HG03064 (cell line): ENCODE data around the gene GP2.
"Not testable (repeated sequence)": the region's sequence is repeated elsewhere in the genome, so short reads cannot be mapped to it uniquely, and the experiment has no call there.

Experiments
- ATAC-seq: cut with Tn5 transposase; IDR thresholded peaks from one replicate; pipeline ENCODE4 v1.9.1; 2021; ENCODE audit warnings: low read depth; ENCODE audit not compliant: unreplicated experiment

Gene GP2

DNA sequence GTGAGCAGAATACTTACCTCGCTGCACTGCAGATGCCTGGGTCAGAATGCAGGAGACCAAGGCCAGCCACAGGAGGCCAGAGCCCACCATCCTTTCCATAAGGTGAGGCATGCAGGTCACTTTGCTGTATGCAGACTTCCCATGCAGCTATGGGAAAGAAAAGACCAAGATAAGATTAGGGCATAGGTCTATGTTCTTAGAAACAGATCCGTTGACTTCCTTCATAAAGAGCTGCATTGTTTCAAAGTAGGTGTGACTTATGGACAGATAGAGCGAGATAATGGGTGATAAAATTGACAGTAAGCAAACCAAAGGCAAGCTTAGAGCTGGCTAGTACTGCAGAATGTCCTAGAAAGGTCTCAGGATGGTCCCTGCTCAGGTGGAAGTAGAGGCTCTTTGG is 992 bp downstream of the GP2 start:
- no peak for ATAC-seq

DNA sequence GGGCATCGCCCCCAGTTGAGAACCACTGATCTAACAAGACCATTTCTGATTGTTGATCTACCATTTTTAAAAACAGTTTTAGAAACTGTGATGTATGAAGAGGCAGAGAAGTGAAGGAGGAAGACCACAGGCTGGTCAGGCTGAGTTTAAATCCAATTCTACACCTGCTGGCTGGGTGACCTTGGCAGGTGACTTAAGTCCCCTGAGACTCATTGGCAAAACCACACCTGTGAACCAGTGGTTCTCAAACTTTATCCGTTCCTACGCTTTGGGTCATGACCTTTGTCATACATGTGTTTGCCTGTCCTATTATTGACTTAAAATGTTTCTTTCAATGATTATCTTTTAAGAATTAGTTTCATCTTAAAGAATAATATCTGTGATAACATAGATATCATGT is 2.3 kb downstream of the GP2 start:
- no peak for ATAC-seq

DNA sequence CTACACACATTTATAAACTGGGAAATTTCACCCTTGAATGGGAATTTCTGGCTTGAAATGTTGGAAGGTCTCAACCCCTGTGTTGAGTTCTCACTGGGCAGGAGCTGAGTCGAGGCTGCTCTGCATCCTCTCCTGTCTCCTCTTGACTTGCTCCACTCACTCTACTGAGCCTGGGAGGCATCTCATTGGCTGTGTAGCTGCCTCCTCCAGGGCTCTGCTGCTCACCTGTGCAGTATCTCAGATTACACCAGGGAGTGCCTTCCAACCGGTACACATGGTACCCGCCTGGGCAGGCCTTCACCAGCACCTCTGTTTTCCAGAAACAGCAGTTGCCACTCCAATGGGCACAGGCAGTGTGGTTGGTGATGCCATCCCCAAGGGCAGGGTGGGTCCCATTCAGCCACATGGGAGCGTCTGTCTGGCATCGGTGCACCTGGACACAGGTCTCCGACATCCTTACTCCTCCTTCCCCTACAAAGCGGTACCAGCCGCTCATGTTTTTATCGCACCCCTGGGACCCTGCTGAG is 3.7 kb downstream of the GP2 start:
- ATAC-seq = no peak

DNA sequence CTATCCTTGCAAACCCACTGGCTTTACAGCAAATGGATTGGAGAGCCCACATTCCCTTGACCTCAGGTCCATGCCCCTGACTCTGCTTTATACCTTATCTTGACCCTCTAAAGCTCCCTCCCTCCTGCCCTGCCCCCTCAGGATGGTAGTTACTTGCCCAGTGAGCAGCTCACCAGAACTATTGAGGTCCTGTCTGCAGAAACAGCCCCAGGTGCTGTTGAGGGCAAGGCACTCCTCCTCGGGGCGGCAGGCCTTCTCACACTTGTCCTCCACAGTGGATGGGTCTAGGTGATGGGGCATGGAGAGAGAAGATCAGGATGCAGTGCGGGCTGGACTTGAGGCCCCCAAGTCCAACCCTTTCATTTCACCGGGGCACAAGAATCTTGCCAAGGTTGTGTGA is 4.6 kb downstream of the GP2 start:
- ATAC-seq = no peak

DNA sequence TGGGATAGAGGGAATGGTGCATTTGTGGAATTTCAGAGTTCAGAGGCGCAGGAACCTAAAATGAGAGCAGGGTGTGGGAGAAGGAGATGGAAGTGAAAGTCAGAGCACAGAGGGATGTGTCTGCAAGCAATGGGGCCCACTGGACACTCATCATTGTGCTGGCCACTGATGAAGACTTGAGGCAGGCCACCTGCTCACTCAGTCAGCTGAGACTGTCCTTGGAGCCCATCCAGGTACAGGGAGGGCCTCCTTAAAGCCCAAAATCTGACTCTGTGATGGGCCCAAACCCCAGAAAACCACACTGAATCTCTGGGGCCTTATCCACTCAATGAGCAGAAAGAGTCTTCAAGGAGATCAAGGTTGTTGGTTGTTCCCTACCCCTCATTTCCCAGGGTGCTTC is 5.6 kb downstream of the GP2 start:
- no peak for ATAC-seq

DNA sequence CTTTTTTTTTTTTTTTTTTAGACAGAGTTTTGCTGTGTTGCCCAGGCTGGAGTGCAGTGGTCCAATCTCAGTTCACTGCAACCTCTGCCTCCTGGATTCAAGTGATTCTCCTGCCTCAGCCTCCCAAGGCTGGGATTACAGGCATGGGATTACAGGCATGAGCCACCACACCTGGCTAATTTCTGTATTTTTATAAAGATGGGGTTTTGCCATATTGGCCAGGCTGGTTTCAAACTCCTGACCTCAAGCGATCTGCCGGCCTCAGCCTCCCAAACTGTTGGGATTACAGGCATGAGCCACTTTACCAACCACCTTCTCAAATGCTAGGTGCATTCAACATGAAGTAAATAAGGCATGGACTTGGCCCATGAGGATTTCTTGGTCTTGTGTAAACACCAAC is 6.3 kb downstream of the GP2 start:
- not testable (repeated sequence) for ATAC-seq

DNA sequence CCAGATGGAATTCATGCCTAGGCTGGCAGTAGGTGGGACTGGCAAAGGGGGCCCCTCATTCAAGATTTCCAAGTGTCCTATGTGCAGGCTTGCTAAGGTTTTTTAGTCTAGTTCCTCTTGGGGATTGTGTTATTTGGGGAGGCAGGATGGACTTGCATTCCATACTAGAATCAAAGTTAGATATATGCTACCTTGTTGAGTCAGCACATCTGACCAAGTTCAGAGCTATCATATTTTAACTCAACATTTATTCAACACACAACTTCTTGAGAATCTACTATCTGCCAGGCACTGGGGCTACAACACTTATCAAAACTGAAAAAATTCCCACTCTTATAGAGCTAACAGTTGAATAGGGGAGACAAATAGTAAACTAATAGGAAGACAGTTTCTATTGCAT is 6.7 kb downstream of the GP2 start:
- ATAC-seq = no peak

DNA sequence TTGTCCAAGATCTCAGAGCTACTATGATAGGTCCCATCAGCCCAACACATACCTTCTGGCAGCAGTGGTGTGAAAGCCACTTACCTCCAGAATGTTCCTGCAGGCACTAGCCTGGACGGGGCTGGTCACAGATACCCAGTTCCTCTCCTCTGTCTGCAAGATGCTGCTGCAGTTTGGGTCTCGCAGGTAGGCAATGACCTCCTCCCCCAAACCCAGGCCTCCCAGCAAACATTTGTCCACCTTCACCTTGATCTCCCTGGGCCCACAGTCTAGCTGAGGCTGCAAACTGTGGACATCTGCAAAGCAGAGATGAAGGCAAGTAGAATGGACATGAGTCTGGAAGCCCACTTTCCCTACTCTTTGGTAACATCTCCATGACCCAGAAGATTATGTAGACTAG is 7.1 kb downstream of the GP2 start:
- no peak for ATAC-seq

DNA sequence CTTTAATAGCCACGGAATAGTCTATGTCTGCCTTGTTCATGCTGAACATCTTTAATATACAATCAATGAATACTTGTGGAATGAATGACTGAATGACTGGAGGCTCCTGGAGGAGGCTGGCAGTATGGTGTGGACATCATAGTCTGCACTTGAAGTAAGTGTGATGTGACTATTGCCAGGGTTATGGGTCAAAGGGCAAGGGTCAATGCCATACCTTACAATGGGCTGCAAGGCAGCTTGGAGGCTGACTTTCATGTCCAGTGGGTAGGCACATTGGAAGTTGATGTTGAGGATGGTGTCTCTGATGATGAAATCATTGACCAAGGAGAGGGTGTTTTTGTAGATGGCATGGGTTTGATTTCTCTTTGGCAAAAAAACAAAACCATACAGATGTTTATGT is 7.9 kb downstream of the GP2 start:
- no peak for ATAC-seq

DNA sequence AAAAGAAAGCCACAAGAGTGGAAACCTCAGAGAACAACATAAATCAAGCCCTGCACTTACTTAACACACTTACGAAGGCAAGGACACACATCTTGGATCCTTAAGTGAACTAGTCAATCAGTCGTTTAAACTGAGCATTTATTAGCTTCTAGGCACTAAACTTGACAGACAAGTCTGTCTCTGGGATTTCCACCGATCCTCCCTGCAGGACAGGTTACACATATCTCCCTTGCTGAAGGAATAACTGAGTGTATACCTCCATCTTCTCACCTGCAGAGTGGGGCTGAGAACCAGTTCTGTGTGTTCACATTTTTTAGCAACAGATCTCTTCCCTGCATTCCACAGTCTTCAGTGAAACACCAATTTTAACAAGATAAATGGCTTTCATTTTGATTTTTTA is 8.9 kb downstream of the GP2 start:
- no peak for ATAC-seq

DNA sequence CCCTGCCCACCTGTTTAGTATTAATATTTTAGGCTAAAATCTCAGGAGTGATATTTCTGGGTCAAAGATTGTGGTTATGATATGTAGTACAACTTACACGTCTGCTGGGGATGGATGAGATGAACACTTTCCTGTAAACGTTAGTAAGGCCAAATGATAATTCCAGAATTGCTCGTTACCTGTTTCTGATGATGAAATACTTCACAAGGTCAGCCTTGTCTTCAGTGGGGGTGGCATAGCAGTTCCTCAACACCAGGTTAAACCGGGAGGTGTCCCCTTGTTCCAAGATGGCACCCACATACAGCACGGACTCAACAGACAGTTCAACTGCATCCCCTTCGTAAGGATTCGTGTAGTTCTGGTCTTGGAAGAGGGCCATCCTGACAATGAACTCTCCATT is 9.3 kb downstream of the GP2 start:
- ATAC-seq = no peak

DNA sequence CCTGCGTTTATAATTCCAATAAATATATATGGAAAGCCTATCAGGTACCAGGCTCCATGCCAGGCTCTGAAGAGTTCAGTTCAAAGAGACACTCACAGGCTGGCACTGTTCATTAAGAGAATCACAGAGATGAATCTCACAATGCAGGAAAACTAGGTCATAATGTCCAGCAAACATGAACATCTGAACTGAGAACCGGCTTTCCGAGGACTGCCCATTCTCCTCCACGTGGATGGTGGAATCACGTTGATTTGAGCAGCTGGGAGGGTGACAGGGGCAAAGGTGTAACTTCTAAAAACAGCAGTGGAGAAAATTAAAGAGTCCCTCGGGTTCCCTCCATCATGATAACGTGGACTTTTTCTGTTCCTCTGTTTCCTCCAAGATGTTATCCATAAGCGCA is 10.2 kb downstream of the GP2 start:
- no peak for ATAC-seq

DNA sequence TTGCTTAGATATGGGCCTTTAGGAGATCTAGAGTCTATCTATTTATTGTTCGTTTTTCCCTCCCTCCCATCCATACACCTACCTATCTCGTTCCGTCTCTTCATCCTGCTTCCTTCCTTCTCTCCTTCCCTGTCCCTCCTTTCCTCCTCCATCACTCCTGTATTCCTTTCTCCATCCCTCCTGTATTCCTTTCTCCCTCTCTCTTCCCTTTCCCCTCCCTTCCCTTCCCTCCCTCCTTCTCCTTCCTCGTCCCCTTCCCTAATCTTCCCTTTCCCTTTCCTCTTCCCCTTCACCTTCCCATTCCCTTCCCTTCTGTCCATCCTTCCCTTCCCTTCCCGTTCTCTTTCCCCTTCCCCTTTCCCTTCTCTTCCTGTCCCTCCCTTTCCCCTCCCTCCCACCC is 10.6 kb downstream of the GP2 start:
- no peak for ATAC-seq

DNA sequence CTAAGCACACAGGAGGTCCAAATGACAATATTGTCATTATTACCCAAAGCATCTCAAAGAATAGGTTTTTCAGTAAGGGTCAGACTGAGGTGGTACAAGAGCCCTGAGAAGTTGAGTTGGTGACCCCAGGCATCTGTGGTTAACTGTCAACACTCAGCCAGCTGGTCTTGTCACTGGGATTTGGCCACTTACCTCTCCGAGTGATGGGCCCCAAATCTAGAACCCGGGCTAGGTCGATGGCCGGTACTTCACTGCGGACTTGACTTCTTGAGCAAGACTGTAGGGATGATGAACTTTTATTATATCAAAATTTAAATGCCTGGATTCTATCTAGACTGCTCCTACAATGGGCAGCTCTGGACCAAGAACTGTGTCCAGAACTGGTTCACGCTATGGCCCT is 11.5 kb downstream of the GP2 start:
- ATAC-seq = no peak

DNA sequence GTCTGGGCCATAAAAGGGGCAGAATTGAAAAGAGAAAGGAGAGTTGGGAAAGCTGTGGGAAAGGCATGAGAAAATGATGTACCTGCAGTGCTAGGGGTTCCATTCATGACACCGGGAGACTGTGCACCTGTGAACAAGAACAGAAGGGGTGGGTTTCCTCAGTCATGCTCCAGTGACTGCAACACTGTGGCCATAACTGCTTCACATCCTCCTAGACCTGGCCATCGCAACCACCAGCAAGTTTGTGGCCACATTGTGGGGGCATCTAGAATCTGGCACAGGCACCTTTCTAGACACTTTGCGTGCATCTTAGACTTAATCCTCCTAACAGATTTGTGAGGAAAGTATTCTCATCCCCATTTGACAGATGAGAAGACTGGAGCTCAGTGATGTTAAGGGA is 12.7 kb downstream of the GP2 start:
- ATAC-seq = no peak

DNA sequence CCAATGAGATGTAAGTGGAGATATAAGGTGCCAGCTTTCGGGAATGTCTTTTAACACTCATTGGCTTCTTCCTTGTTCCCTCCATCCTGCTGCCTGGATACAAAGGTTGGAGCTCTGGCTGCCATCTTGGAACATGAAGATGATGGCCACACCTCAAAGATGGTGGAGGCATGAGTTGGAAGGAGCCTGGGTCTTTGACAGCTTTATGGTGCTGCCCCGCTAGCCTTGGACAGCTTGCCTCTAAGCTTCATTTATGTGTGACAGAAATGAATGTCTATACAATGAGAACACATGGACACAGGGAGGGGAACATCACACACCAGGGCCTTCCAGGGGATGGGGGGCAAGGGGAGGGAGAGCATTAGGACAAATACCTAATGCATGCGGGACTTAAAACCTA is 13.6 kb downstream of the GP2 start:
- no peak for ATAC-seq

DNA sequence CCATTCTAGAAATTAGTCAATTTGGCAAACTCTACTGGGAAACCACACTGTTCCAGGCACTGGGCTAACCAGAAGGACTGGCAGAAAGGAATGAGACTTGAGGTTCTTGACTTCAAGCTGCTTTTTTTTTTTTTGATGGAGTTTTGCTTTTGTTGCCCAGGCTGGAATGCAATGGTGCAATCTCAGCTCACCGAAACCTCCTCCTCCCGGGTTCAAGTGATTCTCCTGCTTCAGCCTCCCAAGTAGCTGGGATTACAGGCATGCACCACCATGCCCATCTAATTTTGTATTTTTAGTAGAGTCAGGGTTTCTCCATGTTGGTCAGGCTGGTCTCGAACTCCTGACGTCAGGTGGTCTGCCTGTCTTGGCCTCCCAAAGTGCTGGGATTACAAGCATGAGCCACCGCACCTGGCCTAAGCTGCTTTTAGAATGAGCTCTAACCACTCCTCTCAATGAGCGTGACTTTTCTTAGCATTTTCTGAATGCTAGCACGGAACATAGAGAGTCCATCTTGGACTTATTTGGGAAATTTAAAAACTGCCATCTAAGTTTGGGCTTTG is 14.7 kb downstream of the GP2 start:
- ATAC-seq = not testable (repeated sequence)

DNA sequence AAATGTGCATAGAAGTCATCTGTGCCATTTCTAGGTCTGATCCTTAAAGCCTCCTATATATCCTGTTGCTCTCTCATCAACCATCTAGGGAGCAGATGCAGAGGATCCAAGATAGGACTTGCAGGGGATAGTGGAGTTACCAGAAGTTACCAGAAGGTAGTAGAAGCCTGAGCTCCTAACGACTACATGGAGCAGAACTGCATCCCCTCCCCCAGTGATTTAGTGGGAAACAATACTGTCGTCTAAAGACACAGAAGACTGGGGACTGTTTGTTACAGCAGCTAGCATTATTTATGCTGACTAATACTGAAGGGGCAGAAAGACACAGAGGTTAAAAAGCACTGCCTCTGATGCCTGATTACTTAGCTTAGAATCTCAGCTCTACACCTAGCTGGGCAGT is 15.8 kb downstream of the GP2 start:
- no peak for ATAC-seq

DNA sequence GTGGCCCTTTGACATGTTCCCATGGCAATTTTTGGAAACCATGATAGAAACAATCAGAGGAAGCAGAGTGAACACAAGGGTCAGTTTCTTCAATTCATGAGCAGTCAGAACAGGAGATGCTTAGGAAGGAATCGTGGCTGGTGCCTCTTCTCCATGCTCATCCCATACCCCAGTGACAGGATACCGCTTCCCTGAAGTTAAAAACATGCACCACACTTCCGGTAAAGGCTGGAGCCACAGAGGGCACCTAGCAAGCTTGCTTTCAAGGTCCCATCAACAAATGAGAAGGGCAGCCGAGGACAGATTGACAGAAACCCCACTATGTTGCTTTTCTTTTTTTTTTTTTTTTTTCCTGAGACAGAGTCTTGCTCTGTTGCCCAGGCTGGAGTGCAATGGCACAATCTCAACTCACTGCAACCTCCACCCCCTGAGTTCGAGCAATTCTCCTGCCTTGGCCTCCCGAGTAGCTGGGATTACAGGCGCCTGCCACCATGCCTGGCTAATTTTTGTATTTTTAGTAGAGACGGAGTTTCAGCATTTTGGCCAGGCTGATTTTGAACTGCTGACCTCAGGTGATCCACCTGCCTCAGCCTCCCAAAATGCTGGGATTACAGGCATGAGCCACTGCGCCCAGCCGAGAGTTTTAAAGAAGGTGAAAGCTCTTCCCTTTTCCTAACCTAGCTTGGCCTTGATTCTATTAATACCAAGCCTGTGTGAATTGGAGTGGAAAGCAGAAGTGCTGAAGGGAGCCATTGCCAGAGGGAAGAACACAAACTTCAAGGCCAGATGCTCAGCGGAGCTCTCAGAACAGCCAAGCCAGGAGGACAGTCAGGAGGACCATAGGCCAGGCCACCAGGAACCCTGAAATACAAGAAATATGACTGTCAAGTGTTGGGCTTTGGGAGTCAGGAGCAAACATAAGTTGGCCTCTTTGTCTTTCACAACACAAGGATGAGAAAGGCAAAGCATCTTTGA is 16.6 kb downstream of the GP2 start:
- no peak for ATAC-seq

DNA sequence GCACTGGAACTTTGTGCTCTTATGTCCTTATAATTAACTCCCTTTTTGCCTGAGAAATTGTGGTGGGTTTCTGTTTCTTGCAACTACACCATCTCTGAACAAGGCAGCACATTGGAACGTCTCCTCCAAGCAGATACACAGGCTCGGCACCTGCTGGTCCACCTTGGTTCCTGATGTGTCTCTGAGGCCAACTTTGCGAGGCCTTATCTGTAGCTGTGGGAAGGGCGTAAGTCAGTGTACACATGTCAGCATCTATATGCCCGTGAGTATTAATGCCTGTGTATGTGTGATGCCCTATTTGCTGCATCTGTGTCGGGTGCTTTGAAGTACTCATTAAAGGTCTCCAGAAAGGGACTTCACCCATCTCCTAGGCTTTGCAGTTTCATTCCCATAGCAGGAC is 17.5 kb downstream of the GP2 start:
- no peak for ATAC-seq

DNA sequence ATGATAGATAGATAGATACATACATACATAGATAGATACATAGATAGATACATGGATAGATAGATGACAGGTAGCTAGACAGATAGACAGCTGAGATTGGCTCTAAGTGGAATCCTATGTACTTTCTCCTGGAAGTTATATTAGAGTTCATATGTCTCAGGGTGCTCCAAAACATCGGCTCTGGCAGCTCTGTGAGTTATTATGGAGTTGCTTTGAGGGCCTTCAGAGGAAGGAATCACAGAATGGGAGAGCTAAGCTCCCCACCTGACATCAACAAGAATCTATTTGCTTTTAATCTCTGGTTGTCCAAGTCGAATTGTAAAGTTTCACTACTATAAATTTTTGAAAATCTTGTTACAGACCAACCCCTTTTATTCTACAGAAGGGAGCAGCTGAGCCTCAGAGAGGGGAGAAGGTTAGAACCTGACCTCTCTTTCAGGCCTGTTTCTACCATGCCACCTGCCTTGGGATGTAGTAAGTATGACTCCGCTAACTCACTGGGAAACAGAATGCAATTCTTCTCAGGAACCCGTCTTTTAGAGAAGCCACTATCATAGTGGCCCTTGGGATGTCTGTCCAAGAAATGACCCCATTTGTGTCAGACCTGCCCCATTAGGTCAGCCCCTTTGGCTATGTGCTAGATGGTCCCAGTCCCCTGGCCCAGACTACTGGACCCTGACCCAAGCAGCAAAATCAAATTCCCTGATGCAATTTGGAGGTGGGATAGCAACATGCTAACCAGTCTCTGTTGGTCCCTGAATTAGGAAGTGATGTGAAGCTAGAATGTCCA is 18.3 kb downstream of the GP2 start:
- ATAC-seq = no peak
